Mucosa of descending colon (tissue), 3 donors: Measurements from ENCODE around the gene AGAP1. TPM values are rescaled to one million over a fixed set of nuclear protein-coding genes. Genes with fewer than 3 reads are reported as not detected.

Experiments used
- ATAC-seq: fragments of 200-7000 bp; cut with Tn5 transposase; one replicate; pipeline ENCODE4 v1.9.1; 2020; ENCODE audit warnings: mild to moderate bottlenecking, moderate library complexity
- DNase-seq, 3 donors: peaks; one replicate each; pipeline ENCODE4 v3.0.0-alpha.2; 2020
- H3K36me3 ChIP-seq: fragments of 200-600 bp; one replicate; pipeline ENCODE4 v1.8.0; 2021; ENCODE audit warnings: low read depth, mild to moderate bottlenecking
- H3K4me1 ChIP-seq: fragments of 200-600 bp; one replicate; pipeline ENCODE4 v1.8.0; 2021; ENCODE audit warnings: low read depth, mild to moderate bottlenecking
- H3K4me3 ChIP-seq: fragments of 200-600 bp; one replicate; pipeline ENCODE4 v1.8.0; 2021; ENCODE audit warnings: mild to moderate bottlenecking
- H3K9me3 ChIP-seq: fragments of 200-600 bp; one replicate; pipeline ENCODE4 v1.8.0; 2021; ENCODE audit warnings: mild to moderate bottlenecking
- intact Hi-C, 2 donors: fragments of 100-400 bp; cut with DNase I in 1 of 2; cut with micrococcal nuclease in 1 of 2; formaldehyde crosslinking; loops; one replicate each; pipeline versions ENCODE4 v1.11.0 to v1.11.1; 2022; cut with DNase I, micrococcal nuclease
- total RNA-seq, 3 donors: library from RNA; stranded (reverse); fragmentation: NEBNext Ultra II Directional in 2 of 3; extraction: Animal tissue kit (Norgen Biotek cat#: 25700) in 2 of 3; gene quantifications; one replicate each; pipeline versions ENCODE4 v1.2.1 to v1.2.4, GENCODE V29; 2021 to 2023
- TF ChIP-seq, protein P1 (sequence below): fragments of 200-600 bp; IDR thresholded peaks from one replicate; pipeline ENCODE4 v1.8.0; 2022; ENCODE audit warnings: antibody characterized with exemption, mild to moderate bottlenecking
- donor health status: DM: no; HTN: no; CAD: no; lungs with moderate emphysema.
- donor health status: DM: no; HTN: no; CAD: no.
- donor health status: DM: no; HTN: yes; CAD: no.

AGAP1 gene
- total RNA-seq, 3 donors from 2014 or later = 68.1 to 112 (median 88.9) TPM

DNA sequence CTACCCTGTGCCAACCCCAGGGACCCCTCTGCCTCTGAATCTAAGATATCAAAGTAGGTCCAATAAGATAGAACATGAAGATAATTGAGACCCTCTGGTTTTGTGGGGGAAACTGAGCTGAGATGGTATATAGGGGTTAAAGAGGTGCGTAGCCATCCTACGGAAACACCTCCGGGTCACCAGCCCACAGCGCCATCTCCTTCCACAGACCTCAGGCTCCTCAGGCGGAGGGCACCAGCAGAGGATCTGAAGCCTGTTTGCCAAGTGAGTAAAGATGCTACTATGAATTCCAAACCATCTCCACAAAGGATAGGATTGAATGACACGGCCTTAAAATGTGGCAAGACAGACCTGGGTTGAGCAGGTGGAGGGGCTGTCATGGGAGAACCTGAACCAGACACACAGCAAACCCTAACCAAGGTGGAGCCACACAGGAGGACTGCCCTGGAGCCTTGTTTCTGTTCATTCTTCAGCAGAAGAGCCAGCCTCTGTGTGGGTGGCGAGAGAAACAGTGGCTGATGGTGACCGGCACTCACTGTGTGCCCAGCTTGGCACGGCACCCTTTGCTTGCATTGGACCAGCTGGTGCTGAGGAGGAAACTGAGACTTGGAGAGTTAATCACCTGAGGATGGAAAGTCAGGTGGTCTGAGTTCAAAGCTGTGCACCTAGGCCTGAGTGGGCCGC lies 664.1 kb downstream of the AGAP1 start:
- TF ChIP-seq, protein P1, sequence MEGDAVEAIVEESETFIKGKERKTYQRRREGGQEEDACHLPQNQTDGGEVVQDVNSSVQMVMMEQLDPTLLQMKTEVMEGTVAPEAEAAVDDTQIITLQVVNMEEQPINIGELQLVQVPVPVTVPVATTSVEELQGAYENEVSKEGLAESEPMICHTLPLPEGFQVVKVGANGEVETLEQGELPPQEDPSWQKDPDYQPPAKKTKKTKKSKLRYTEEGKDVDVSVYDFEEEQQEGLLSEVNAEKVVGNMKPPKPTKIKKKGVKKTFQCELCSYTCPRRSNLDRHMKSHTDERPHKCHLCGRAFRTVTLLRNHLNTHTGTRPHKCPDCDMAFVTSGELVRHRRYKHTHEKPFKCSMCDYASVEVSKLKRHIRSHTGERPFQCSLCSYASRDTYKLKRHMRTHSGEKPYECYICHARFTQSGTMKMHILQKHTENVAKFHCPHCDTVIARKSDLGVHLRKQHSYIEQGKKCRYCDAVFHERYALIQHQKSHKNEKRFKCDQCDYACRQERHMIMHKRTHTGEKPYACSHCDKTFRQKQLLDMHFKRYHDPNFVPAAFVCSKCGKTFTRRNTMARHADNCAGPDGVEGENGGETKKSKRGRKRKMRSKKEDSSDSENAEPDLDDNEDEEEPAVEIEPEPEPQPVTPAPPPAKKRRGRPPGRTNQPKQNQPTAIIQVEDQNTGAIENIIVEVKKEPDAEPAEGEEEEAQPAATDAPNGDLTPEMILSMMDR = no peak
- no peak overlapping the region for H3K4me3 ChIP-seq
- ATAC-seq (no peak), DNase-seq (no peak)
- H3K9me3 ChIP-seq = peaks cover 4% of the 10 kb centered on the region
- no peaks in the 10 kb centered on the region for H3K36me3 ChIP-seq
- no peaks in the 10 kb centered on the region for H3K4me1 ChIP-seq
- intact Hi-C loops = no loop called here

DNA sequence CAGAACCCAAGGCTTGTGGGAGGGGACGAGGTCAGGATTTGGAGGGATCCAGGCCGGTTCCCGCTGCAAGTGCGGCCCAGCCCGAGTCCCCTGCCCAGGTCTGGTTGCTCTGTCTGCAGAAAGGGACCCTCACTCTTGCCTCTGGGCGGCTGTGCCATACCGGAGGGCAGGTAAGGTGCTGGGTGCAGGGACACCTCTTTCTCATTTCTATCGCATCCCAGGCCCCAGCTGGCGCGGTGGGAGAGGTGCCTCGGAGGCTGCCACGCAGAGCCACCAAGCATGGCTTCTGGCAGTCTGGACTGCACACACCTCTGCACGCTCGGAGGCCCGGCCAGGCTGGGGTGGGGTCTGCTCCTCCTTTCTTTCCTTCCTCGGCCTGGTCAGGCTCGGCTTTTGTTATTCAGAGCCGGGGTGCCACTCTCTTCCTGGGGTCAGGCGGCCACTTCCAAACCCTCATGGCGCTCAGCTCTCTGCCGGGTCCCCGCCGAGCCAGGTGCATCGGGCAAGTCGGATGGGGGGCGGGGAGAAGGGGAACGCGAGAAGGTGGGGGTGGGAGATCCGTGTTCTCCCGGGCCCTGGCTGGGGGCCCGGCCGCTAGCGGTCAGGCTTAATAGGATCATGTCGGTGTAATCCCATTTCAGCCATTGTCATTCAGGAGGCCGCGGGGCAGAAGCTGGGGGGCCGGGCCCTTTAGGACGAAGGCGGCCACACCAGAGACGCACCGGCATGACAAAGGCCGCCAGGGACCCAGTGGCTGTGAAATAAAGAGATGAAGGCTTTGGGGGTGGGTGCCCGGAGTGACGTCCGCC lies 665.3 kb downstream of the AGAP1 start:
- no peak for ATAC-seq
- H3K9me3 ChIP-seq = no peaks in the 10 kb centered on the region
- H3K4me1 ChIP-seq = peaks cover 11% of the 10 kb centered on the region
- TF ChIP-seq, protein P1 = no peak
- no peak for DNase-seq
- intact Hi-C loops = no loop called here
- no peak overlapping the region for H3K4me3 ChIP-seq
- H3K36me3 ChIP-seq = no peaks in the 10 kb centered on the region

DNA sequence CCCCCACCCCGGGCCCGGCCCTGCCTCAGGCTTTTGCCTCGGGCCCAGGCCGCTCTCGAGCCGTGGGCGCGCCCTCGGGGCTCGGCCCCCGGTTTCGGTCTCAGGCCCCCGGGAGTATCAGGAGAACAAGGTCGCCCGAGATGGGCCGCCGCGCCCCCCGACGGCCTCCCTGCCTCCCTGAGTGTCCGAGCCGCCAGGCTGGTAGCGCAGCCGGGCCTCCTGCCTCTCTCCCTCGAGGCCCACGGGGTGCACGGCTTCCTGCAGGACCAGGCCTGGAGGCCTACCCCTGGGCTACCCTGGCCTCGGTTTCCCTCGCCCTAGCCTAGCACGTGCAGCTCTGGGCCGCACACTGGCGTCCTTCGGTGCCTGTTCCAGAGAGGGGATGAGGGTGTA lies 665.9 kb downstream of the AGAP1 start:
- DNase-seq (no peak), ATAC-seq (no peak)
- TF ChIP-seq, protein P1 = no peak
- Histone ChIP-seq H3K9me3 (no peaks in the 10 kb centered on the region), H3K4me1 (peaks cover 17% of the 10 kb centered on the region), H3K4me3 (no peak overlapping the region), H3K36me3 (no peaks in the 10 kb centered on the region)
- intact Hi-C loops = no loop called here

DNA sequence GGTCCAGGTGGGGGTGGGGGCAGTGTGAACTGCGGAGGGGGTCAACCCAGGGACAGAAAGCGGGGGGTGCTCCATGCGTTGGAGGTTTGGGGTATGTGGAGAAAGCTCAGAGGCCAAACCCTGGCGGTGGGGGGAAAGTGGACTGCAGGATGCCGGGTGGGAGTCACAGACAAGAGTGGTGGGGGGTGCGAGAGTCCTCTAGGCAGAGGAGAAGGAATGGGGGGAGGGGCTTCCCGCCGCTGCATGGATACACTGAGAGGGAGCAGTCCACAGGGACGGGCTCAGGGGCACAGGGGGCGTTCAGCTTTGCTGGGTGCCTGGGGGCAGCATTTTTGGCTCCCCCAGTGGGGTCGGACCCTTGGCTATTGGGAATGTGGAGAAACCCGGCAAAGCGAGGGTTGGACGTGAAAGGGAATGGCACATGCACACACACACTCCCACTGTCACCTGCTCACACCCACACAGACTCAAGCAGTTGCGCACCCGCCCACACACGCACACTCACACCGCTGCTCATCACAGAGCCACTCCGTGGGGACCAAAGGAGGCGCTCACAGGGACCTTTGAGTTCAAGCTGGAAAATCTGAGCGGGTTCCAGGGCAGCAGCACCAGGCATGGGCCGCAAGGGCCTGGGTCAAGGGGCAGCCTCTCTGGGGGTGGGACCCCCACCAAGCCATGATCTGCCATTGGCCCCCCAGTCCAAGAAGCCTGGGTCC lies 666.7 kb downstream of the AGAP1 start:
- intact Hi-C loops = no loop called here
- Histone ChIP-seq H3K36me3 (no peaks in the 10 kb centered on the region), H3K4me3 (no peak overlapping the region), H3K9me3 (no peaks in the 10 kb centered on the region), H3K4me1 (peaks cover 18% of the 10 kb centered on the region)
- ATAC-seq = no peak
- no peak for DNase-seq
- TF ChIP-seq, protein P1 = no peak

DNA sequence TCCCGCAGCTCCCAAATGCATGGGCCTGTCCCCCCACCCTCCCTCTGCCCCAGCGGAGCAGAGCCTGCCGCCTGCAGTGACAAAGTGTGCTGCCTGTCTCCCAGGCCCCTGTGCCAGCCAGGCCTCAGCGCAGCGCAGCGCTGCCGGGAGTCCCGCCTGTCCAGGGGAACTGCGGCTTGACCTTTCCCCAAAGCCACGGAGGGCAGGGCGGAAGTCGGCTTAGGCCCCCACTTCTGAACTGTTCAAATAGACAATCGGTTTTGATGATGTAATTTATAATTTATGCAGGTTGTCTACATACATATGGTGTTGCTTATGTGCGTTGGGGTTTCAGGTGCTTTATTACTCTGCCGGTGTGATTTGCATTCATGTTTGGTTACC lies 667.2 kb downstream of the AGAP1 start:
- H3K36me3 ChIP-seq = no peaks in the 10 kb centered on the region
- intact Hi-C loops = no loop called here
- DNase-seq (no peak), ATAC-seq (no peak)
- TF ChIP-seq, protein P1 = no peak
- peaks cover 21% of the 10 kb centered on the region for H3K4me1 ChIP-seq
- H3K9me3 ChIP-seq = no peaks in the 10 kb centered on the region
- no peak overlapping the region for H3K4me3 ChIP-seq
